Activated CD4-positive, alpha-beta T cell treated with anti-CD3 and anti-CD28 coated beads, Interleukin-2, amount 50 U/mL, for 1 hour (primary cell): ENCODE measurements around the gene TESK2.
"Not testable (repeated sequence)": the region's sequence is repeated elsewhere in the genome, so short reads cannot be mapped to it uniquely, and the experiment has no call there.

Experiments used
- DNase-seq: peaks from one replicate; pipeline ENCODE4 v3.0.0-alpha.2; 2020

TESK2 gene

DNA sequence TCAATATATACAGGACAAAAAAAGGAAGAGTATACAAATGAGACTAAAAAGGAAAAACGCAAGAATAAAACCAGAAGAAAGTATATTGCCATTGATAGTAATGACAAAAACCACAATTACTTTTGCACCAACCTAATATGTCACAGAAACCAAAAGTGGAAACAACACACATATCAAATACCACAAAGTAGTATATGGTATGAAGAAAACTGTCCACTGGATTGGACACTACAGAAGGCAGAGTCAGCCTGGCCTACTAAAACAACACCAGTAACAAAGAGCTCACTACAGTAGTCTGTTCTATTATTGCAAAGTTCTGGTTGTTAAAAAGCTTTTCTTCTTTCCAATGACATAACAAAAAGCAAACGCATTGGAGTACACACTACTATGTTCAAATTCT lies 17.7 kb downstream of the TESK2 start:
- no peak for DNase-seq

DNA sequence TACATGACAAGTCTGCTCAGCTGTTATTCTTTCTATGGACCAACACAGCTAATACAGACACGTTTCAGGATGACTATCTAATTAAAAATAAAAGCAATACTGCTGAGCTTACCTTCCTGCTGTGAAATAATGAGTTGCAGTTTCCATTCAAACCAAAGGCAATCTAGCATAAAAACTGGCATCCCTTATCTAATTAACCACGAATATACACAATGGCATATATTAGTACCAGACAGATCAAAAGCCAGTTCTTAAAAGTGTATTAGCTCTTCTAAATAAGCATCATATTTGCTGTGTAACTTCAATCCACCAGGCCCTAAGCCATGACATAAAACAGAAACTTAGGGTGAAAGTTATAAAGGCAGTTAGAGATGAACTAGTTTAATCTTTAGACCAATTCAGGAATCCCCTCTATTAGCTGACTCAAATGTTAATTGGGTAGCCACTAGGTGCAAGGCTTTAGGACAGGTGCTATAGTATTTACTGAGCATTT lies 20.6 kb downstream of the TESK2 start:
- no peak for DNase-seq

DNA sequence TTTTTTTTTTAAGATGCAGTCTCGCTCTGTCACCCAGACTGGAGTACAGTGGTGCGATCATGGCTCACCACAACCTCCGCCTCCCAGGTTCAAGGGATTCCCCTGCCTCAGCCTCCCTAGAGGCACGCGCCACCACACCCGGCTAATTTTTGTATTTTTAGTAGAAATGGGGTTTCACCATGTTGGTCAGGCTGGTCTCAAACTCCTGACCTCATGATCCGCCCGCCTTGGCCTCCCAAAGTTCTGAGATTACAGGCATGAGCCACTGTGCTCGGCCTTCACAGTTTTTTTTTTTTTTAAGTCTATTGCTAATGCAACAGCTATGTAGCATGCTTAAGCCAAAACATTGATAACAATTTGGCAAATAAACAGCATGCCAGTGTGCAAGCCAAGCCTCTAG lies 23.6 kb downstream of the TESK2 start:
- not testable (repeated sequence) for DNase-seq

DNA sequence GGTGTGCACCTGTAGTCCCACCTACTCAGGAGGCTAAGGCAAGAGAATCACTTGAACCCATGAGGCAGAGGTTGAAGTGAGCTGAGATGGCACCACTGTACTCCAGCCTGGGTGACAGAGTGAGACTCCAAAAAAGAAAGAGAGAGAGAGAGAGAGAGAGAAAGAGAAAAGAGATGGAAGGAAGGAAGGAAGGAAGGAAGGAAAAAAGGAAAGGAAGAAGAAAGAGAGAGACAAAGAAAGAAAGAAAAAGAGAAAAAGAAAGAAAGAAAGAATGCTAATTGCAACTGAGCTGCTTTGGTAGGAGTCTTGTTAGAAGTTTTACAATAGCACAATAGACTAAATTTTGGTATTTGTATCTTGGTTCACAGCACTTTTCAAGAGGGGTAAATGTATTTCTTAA lies 25.7 kb downstream of the TESK2 start:
- no peak for DNase-seq

DNA sequence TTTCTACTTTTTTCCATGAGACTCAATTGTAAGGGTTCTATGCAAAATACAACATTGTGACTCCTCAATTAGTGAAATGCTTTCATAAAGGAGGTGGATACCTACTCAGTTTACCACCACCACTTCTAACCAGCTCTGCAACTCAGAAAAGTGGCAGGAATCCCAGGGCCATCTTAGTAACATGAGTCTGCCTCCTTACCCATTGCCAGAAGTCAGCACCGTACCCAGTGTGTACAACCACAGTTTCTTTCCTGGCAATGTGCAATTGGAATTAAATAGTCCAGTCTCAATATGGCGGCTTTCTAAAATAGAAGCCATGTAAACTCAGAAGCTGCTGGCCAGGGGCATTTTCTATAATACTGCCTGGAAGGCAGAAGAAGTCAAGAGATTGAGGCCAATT lies 32.1 kb downstream of the TESK2 start:
- no peak for DNase-seq

DNA sequence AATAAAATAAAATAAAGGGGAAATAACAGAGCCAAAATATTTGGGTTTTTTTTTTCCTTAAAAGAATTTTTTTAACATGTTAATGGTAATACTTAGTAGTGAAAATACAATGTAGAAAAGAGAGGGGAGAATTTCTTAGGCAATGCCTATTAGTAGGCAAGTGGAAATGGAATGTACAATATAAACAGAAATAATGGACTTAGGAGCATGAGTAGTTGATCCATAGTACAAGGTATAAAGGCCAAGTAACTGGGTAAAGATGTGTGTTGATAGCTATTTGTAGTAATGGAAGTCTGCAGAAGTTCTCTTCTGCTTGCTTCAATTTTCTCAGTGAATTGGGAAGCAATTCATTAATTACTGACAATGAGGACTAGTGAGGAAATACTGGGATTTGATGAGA lies 34.4 kb downstream of the TESK2 start:
- DNase-seq, result no peak

DNA sequence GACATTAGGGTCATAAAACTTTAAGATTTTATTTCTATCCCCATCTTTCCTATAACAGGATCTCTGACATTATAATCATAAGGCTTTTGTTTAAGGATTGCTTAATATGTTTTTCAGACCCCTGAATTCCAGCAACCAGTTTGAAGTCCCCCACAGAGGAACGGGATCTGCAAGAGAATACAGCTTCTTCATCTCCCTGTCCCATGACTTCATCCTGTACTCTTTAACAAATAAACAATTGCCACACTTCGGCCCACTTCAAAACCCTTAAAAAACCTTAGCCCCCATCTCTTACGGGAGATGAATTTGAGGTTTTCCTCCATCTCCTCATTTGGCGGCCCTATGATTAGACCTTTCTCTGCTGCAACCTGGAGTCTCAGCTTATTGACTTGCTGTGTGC lies 35.8 kb downstream of the TESK2 start:
- no peak for DNase-seq

DNA sequence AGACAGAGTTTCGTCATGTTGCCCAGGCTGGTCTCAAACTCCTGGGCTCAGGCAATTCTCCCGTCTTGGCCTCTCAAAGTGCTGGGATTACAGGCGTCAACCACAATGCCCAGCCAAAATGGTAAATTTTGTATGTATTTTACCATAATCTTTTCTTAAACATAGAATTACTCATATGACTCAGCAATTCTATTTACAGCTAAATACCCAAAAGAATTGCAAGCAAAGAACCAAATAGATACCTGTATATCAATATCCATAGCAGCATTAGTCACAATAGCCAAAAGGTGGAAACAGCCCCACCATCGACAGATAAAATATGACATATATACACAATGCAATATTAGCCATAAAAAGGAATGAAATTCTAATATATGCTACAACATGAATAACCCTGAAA lies 36.5 kb downstream of the TESK2 start:
- DNase-seq, result no peak

DNA sequence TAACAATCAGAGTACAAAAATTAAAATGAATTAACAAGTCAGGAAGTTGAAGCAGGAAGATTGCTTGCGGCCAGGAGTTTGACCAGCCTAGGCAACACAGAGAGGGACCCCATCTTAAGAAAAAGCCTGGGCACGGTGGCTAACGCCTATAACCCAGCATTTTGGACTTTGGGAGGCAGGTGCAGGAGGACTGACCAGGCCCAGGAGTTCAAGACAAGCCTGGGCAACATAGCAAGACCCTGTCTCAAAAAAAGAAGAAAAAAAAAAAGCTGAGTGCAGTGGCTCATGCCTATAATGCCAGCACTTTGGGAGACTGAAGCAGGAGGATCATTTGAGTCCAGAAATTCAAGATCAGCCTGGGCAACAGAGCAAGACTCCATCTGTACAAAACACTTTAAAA lies 38.5 kb downstream of the TESK2 start:
- no peak for DNase-seq

DNA sequence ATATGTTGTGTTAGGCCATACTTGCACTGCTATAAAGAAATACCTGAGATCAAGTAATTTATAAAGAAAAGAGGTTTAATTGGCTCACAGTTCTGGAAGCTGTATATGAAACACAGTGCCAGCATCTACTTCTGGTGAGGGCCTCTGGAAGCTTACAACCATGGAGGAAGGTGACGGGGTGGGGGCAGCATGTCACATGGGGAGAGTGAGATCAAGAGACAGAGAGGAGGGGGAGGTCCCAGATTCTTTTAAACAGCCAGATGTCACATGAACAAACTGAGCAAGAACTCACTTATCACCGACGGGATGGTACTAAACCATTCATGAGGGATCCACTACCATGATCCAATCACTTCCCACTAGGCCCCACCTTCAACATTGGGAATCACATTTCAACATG lies 42.6 kb downstream of the TESK2 start:
- DNase-seq, result no peak

DNA sequence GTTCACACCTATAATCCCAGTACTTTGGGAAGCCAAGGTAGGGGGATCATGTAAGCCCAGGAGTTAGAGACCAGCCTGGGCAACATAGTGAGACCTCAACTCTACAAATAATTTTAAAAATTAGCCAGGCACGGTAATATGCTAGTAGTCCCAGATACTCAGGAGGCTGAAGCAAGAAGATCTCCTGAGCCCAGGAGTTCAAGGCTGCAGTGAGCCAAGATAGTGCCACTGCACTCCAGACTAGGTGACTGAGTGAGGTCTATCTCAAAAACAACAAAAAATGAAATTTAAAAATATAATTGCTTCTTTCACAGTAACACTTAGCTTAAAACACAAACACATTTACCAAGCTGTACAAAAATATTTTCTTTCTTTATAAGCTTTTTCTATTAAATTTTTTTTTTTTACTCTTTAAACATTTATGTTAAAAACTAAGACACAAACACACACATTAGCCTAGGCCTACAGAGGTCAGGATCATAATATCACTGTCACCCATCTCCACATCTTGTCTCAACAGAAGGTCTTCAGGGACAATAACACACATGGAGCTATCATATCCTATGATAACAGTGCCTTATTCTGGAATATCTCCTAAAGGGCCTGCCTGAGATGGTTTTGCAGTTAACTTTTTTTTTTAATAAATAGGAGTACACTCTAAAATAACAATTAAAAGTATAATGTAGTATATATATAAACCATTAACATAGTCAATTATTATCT lies 43.9 kb downstream of the TESK2 start:
- DNase-seq, result no peak

DNA sequence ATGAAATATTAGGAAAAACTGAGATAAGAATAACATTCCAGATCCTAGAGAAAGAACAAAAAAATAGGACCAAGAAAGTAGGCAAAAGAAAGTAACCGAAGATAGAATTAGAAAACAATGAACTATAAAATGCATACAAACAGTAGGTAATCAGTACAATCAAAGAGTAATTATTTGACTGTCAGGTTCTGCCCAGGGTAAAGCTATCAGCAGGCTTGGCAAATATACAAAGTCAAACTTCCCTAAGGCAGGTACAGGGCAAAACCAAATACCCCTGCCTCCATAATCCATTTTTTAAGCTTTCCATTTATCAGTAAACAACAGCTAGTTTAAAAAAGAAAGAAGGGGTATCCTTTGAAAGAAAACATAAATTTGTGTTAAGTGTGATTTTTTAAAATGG lies 44.4 kb downstream of the TESK2 start:
- DNase-seq, result no peak

DNA sequence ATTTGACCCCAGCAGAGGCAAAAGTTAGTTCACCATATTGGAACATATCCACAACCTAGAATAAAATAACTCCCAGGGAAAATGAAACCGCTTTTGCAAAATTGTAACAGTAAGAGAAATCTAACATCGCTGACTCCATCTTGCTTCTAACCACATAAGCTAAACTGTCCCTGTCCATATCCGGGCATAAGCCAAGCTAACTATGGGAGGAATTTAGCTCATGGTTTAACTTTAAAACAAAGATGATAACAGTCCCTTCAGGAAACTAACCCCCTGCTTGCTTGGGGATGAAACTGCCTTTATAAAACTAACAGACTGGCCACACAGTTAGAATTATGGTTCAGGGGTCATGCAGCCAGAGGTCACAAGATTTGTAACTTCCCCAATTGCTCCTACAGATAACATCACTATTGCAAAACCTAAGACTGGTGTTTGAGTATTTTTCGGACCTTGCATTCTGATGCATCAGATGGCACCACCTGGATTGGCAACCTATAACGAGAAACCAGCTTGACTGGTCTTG lies 46.3 kb downstream of the TESK2 start:
- DNase-seq, result no peak

DNA sequence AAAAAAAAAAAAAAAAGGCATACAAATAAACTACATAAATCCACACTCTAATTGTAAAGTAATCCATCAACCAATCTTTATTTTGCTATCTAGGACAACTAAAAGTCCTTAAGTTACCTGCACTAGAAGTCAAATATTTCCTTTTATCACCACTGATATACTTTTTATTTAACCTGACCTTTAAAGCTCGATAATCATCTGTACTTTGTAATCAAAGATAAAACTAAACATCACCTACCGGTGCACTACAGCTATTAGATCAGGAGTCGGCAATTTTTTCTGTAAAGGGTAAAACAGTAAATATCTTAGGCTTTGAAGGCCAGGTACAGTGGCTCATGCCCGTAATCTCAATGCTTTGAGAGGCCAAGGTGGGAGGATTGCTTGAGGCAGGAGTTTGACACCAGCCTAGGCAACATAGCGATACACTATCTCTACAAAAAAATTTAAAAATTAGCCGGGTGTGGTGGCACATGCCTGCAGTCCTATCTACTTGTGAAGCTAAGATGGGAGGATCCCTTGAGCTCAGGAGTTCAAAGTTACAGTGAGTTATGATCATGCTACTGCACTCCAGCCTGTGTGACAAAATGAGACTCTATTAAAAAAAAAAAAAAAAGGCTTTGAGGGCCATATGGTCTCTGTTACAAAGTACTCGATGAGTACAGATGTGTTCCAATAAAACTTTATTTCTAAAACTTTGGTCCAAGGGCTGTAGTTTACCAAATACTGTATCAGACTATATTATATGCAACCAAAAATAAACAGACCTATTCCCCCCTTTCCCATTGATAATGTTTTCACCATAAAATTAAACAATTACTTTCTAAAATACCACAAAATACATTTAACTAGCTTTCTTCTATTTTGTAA lies 47.1 kb downstream of the TESK2 start:
- no peak for DNase-seq

DNA sequence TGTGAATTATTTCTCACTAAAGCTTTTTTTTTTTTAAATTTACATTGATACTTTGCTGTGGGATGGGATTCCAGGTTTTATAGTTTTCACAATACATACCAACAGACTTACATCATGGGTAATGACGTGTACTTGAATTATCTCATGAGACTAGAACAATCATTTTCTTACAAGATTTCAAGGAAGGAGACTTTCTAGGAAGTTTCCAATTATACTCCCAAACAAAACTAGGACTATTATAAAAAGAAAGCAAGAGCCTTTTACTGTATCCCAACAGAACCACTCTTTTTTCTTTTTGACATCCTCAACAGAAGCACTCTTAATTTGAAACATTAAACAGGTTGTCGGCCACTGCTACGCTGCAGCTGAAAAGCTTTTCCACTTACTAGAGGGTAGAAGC lies 48.7 kb downstream of the TESK2 start:
- no peak for DNase-seq

DNA sequence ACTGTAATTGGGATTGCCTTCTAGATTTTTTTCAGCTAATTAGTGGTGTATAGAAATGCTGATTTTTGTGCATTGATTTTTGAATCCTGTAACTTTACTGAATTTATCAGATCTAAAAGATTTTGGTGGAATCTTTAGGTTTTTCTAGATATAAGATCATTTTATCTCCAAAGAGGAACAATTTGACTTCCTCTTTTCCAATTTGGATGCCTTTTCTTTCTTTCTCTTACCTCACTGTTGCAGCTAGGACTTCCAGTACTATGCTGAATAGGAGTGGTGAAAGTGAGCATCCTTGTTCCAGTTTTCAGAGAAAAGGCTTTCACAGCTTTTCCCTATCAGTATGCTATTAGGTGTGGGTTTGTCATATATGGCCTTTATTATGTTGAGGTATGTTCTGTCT lies 53.6 kb downstream of the TESK2 start:
- no peak for DNase-seq

DNA sequence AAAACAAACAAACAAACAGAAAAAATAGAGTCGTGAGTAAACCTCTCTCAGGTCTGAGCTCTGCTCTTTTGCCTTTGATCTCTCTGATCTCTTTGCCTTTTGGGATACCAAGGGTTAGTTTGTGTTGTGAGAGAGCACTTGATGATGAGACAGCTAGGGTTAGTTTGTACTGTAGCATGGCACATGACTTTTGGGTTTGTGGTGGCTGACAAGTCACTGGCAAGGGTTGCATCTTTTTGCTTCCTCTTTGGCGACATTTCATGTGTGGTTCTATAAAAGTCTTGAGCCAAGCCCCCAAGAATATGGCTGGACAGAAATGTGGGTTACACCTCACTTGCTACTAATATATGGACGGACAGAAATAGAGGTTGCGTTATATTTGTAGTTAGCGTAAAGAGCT lies 60.5 kb downstream of the TESK2 start:
- no peak for DNase-seq

DNA sequence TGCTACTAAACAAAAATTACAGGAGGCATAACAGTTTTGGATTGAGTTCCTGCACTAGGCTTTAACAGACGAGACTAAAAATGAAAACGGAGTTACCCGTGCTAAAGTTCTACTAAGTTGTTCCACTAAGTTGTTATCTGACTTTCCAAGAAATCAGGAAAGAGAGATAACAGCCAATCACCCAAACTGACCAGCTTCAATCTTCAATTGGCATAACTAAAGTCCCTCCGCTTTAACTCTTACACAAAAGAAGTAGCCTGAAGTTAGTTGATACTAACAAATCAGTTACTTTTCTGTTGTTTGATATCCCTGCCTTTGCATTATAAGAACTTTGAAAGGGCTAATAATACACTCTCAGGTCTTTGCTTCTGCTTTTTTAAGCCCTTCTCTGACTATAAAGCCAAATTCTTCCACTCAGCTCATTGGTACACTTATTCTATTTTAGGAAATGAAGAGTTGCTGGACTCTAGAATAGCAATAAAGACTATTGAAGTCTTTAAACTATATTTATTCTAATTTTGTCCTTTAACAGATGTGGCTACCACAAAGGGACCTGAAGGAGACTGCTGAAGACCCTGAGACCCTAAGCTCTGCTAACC lies 61.3 kb downstream of the TESK2 start:
- no peak for DNase-seq

DNA sequence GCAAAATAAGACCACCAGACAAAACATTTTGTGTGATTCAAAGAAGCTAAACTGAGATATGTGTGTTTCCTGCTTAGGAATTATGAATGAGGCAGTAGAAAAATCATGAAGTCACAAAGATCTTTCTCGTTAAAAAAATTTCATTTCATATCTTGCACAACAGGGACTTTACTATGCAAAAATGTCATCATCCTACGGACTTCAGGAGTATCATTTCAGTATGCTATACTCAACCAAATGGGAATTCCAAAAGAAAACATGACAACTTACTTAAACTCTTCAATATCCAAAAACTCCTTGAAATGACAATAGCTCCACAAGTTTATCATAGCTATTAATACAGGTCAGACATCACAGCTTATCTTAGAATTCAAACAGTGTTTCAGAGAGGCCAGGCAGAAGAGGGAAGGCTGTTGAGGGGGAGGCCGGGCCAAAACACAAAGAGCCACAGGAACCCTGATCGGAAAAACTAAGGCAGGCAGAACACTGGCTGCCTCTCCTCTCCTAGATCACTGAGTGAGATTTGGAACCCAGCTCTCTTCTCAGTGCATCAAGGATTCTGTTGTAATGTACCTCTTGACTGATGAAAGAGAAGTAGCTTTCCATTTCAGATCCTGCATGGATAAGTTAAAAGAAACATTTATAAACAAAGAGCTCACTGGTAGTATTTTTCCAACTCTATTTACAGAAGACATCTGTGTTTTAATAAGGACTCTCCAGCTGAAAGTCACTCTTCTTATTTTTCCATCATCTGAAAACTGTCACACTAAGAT lies 66.9 kb downstream of the TESK2 start:
- no peak for DNase-seq

DNA sequence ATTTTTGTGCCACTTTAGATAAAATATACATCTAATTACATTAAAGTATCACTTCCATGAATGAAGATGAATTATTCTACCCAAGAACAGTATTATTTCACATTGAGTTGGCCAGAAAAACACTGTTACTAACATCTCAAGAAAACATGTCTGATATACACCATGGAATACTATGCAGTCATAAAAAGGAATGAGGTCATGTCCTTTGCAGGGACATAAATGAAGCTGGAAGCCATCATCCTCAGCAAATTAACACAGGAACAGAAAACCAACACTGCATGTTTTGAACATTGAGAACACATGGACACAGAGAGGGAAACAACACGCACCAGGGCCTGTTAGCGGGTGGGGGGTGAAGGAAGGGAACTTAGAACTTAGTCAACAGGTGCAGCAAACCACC lies 69.0 kb downstream of the TESK2 start:
- no peak for DNase-seq

DNA sequence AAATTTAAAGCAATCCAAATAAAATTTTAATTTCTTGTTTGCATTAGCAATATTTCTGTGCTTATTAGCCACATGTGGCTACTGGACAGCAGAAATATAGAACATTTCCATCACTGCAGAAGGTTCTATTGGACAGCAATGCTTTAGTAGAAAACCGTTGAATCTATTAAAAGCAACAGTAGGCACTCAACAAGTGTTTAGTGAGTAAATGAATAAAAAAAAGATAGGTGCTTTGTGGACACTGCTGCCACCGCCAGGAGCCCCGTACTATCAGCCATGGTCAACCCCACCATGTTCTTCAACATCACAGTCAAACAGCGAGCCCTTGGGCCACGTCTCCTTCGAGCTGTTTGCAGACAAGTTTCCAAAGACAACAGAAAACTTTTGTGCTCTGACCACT lies 76.2 kb downstream of the TESK2 start:
- DNase-seq, result no peak

DNA sequence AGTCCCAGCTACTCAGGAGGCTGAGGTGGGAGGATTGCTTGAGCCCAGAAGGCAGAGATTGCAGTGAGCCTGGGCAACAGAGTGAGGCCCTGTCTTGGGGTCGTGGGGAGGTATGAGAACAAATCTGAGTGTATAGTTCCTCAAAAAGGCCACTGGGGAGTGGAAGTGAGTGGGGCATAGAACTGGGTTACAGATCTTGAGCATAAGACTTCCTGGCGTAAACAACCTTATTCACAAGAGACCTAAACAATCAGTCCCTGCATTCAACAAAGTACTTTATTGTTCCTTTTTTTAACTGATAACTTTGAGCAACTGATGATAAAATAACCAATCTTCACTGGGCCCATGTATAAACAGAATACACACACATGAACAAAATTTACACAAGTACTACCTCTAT lies 78.1 kb downstream of the TESK2 start:
- no peak for DNase-seq

DNA sequence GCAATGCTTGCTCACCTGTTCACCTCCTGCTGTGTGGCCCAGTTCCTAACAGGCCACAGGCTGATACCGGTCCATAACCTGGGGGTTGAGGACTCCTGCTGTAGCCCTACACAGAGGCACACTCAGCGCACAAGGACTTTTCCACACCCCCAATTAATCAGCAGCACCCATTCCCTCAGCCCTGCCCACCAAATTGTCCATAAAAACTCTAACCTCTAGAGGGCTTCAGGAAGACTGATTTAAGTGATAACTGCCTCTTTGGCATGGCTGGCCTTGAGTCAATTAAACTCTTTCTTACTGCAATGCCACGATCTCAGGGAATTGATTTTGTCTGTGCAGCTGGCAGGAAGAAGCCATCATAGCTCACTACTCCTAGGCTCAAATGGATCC lies 79.5 kb downstream of the TESK2 start:
- no peak for DNase-seq
